GM12878 (cell line): Measurements from ENCODE around the gene FBXL3. TPM values are rescaled to one million over a fixed set of nuclear protein-coding genes. Genes with fewer than 3 reads are reported as not detected.

Experiments used
- ATAC-seq: fragments of 200-7000 bp; cut with Tn5 transposase; 3 replicates; pipeline ENCODE4 v1.9.1; 2020; ENCODE audit warnings: mild to moderate bottlenecking, moderate library complexity
- BruUV-seq: library from RNA; stranded (reverse); fragments of 400-500 nt; replicated peaks from 2 replicates; lab custom pipeline; 2021; lab: Mats Ljungman, UMichigan
- CTCF ChIA-PET: fragments of 300-600 bp; sonication (Branson Sonifier 250); formaldehyde crosslinking; extraction: SDS; loops from one replicate; lab custom pipeline; 2021; ENCODE audit warnings: inconsistent platforms; lab: Yijun Ruan, JAX
- POLR2A ChIA-PET: fragments of 350-600 bp; formaldehyde crosslinking; extraction: SDS; loops from one replicate; lab custom pipeline; 2021; ENCODE audit warnings: inconsistent platforms; lab: Charles Lee
- RAD21 ChIA-PET: fragments of 300-600 bp; sonication (Branson Sonifier 250); formaldehyde crosslinking; loops from one replicate; lab custom pipeline; 2023; ENCODE audit warnings: antibody characterized with exemption; ENCODE audit not compliant: unreplicated experiment; lab: Charles Lee
- SMC1A ChIA-PET: fragments of 300-600 bp; sonication (Branson Sonifier 250); formaldehyde crosslinking; loops from one replicate; lab custom pipeline; 2023; ENCODE audit not compliant: unreplicated experiment, uncharacterized antibody; lab: Charles Lee
- DNase-seq: peaks from one replicate; pipeline ENCODE4 v3.0.0-alpha.2; 2011; ENCODE audit warnings: low read depth, low spot score
- FAIRE-seq: peaks from 3 replicates; lab custom pipeline; 2011; peaks lifted over from hg19 to GRCh38; lab: Jason Lieb, UNC
- H2AFZ ChIP-seq: 2 replicates; pipeline ENCODE4 v1.6.0; 2011; ENCODE audit warnings: low read depth, low read length, control low read depth; ENCODE audit not compliant: control insufficient read depth
- H3K27ac ChIP-seq: 2 replicates; pipeline ENCODE4 v1.5.1; 2011; ENCODE audit warnings: control low read depth; ENCODE audit not compliant: control insufficient read depth, insufficient read depth
- H3K27me3 ChIP-seq, 2 experiments: replicated peaks in 1 of 2; 2 replicates each; pipeline versions ENCODE4 v1.6.0 to v1.6.1; 2011; ENCODE audit warnings: low read length in 1 of 2; ENCODE audit not compliant: control insufficient read depth in 2 of 2, insufficient read depth in 2 of 2
- H3K36me3 ChIP-seq, 2 experiments: 2 replicates each; pipeline ENCODE4 v1.5.1; 2011; ENCODE audit warnings: low read length in 1 of 2; ENCODE audit not compliant: control insufficient read depth in 2 of 2, insufficient read depth in 2 of 2
- H3K4me1 ChIP-seq: 2 replicates; pipeline ENCODE4 v1.6.1; 2011; ENCODE audit warnings: mild to moderate bottlenecking, low read length, moderate library complexity, mixed read lengths; ENCODE audit not compliant: control insufficient read depth, insufficient read depth
- H3K4me2 ChIP-seq: 2 replicates; pipeline ENCODE4 v1.6.0; 2011; ENCODE audit warnings: control low read depth; ENCODE audit not compliant: control insufficient read depth, insufficient read depth
- H3K4me3 ChIP-seq: fragments of 200-600 bp; sonication (generic); 2 replicates; pipeline ENCODE4 v1.5.1; 2016
- H3K79me2 ChIP-seq: 2 replicates; pipeline ENCODE4 v1.6.0; 2011; ENCODE audit warnings: low read length; ENCODE audit not compliant: control insufficient read depth, insufficient read depth
- H3K9ac ChIP-seq: 2 replicates; pipeline ENCODE4 v1.8.0; 2011; ENCODE audit warnings: low read length, control low read depth, mixed read lengths; ENCODE audit not compliant: control insufficient read depth, insufficient read depth
- H3K9me3 ChIP-seq: replicated peaks from 3 replicates; pipeline ENCODE4 v1.5.1; 2011; ENCODE audit warnings: mild to moderate bottlenecking, low read length; ENCODE audit not compliant: control insufficient read depth, insufficient read depth
- H4K20me1 ChIP-seq: 2 replicates; pipeline ENCODE4 v1.6.0; 2011; ENCODE audit not compliant: control insufficient read depth, insufficient read depth
- CHD1 ChIP-seq: IDR thresholded peaks from 2 replicates; pipeline ENCODE4 v1.6.1; 2012; ENCODE audit warnings: low read depth, low read length, improper control_type of control experiment
- CREB1 ChIP-seq: IDR thresholded peaks from 2 replicates; pipeline ENCODE4 v1.6.1; 2012; ENCODE audit warnings: low read depth, mild to moderate bottlenecking, inconsistent platforms
- FOXK2 ChIP-seq: fragments of 450-650 bp; IDR thresholded peaks from 2 replicates; pipeline ENCODE4 v1.6.1; 2017; ENCODE audit warnings: mild to moderate bottlenecking, moderate library complexity
- GATAD2B ChIP-seq: fragments of 450-650 bp; conservative IDR thresholded peaks from 2 replicates; pipeline ENCODE4 v1.6.1; 2017; ENCODE audit warnings: low read depth, mild to moderate bottlenecking, moderate library complexity
- JUND ChIP-seq: IDR thresholded peaks from 2 replicates; pipeline ENCODE4 v1.6.1; 2012; ENCODE audit warnings: low read depth, mild to moderate bottlenecking, low read length, improper control_type of control experiment, moderate library complexity
- KDM1A ChIP-seq: fragments of 200-600 bp; sonication (generic); IDR thresholded peaks from 2 replicates; pipeline ENCODE4 v1.6.1; 2016; ENCODE audit warnings: borderline replicate concordance
- MEF2A ChIP-seq: IDR thresholded peaks from 2 replicates; pipeline ENCODE4 v1.6.1; 2011; ENCODE audit warnings: low read depth, mild to moderate bottlenecking, low read length, moderate library complexity; ENCODE audit not compliant: insufficient read depth
- PML ChIP-seq: IDR thresholded peaks from 2 replicates; pipeline ENCODE4 v1.6.1; 2012; ENCODE audit warnings: low read length, inconsistent platforms
- RFX5 ChIP-seq: IDR thresholded peaks from 2 replicates; pipeline ENCODE4 v1.6.1; 2011; ENCODE audit warnings: low read depth, low read length, improper control_type of control experiment
- SIN3A ChIP-seq: IDR thresholded peaks from 2 replicates; pipeline ENCODE4 v1.6.1; 2012; ENCODE audit warnings: low read depth, low read length, improper control_type of control experiment
- SMC3 ChIP-seq: IDR thresholded peaks from 2 replicates; pipeline ENCODE4 v1.6.1; 2011; ENCODE audit warnings: low read length, improper control_type of control experiment, borderline replicate concordance
- WGBS: methylation state at CpG from one replicate; pipeline ENCODE4 v1.1.6; 2016; ENCODE audit warnings: low lambda C conversion rate; ENCODE audit not compliant: insufficient replicate concordance, insufficient coverage; ENCODE audit errors: missing lambda C conversion rate; 5-methylcytosine and 5-hydroxymethylcytosine counted together
- in situ Hi-C: fragments of 300-500 bp; cut with MboI; formaldehyde crosslinking; loops from 9 replicates; pipeline ENCODE4 v1.14.3; 2018; ENCODE audit warnings: mixed read lengths
- intact Hi-C: fragments of 100-400 bp; cut with micrococcal nuclease; formaldehyde crosslinking; loops from one replicate; pipeline ENCODE4 v1.14.2; 2022; ENCODE audit not compliant: unreplicated experiment
- polyA plus RNA-seq, 11 experiments: library from polyadenylated mRNA; depleted of rRNA in 4 of 11; unstranded in 6 of 11; stranded (reverse) in 5 of 11; fragments of >200 nt; fragmentation: Nextera tagmentation in 4 of 11; fragmentation: Illumina TruSeq in 1 of 11; extraction: Ambion mirVana in 4 of 11; extraction: Trizol in 1 of 11; gene quantifications; 1 replicate in 1 of 11; 2 replicates in 10 of 11; pipeline versions ENCODE4 v1.2.1 to v1.2.3, GENCODE V29; 2011 to 2016; ENCODE audit warnings: inconsistent platforms in 2 of 11, missing spikeins in 2 of 11, low read depth in 1 of 11
- total RNA-seq, 4 experiments: library from RNA; depleted of rRNA in 3 of 4; stranded (reverse); fragments of >200 nt in 3 of 4; fragmentation: Illumina TruSeq in 1 of 4; extraction: Trizol in 1 of 4; gene quantifications; 2 replicates each; pipeline versions ENCODE4 v1.2.1 to v1.2.3, GENCODE V29; 2013 to 2021
- TF ChIP-seq, protein P1 (sequence below): IDR thresholded peaks from 2 replicates; pipeline ENCODE4 v1.6.1; 2011; ENCODE audit warnings: borderline replicate concordance, low read depth, mild to moderate bottlenecking, moderate library complexity, mixed read lengths, low read length; ENCODE audit not compliant: insufficient read depth; ENCODE audit errors: extremely low read length

Gene FBXL3
- total and polyA plus RNA-seq, 10 of the 15 experiments (the other 5 are each of a cell fraction or from before 2014, with no cell fraction given), result 9.0 to 26.4 (median 19.7) TPM

DNA sequence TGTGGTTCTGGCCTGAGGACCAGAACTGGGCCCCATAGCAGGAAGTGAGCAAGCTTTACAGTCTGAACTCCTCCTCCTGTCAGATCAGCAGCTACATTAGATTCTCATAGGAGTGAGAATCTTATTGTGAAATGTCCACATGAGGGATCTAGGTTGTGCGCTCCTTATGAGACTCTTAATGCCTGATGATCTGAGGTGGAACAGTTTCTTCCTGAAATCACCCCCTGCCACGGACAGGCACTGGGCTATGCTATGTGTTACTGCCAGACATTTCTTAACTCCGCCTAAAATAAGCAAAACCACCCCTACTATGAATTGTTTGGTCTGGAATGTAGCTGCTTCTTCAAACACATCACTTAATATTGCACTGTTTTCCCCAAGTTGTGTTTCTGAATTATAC lies 4.6 kb downstream of the FBXL3 start:
- H3K9ac ChIP-seq, result no peak overlapping the region
- no peak for TF ChIP-seq PML
- no peak for TF ChIP-seq SIN3A
- TF ChIP-seq SMC3, result no peak
- TF ChIP-seq, all 136 proteins: peak for 0
- ChIA-PET SMC1A (interaction anchor here (1.0 to 1.1 kb wide), 2 partner anchors 29 kb away, joined by 3 to 5 read pairs; no protein-coding TSS in a partner anchor), CTCF (no interaction called here), RAD21 (interaction anchor here (1.1 kb wide), 1 partner anchor 457 kb away, joined by 3 read pairs; no protein-coding TSS in a partner anchor), POLR2A (no interaction called here)
- intact Hi-C loops (loop anchor here (10.0 kb wide), 1 partner anchor 672 kb away; the partner anchor contains the start of gene SLAIN1), in situ Hi-C loops (loop anchor here (25.0 kb wide), 1 partner anchor 1615 kb away; no protein-coding TSS in a partner anchor)
- Histone ChIP-seq H2AFZ (no peak overlapping the region), H3K4me3 (no peak overlapping the region), H3K36me3 (peaks cover 0 to 5% of the 10 kb centered on the region in 2 experiments; a peak in 2 of 4 replicates), H3K27ac (no peak overlapping the region), H3K9me3 (no peaks in the 10 kb centered on the region; the same call in 2 of the 3 replicates), H3K79me2 (peaks cover 73% of the 10 kb centered on the region), H3K4me2 (no peak overlapping the region; the same call in 1 of the 2 replicates), H4K20me1 (no peaks in the 10 kb centered on the region), H3K4me1 (peaks cover 3% of the 10 kb centered on the region; the same call in 1 of the 2 replicates), H3K27me3 (no peaks in the 10 kb centered on the region)
- BruUV-seq, result no TSS peak
- DNase-seq (no peak), ATAC-seq (no peak), FAIRE-seq (no peak)
- WGBS, result 67% methylated on average over 3 of the region's 3 CpGs

DNA sequence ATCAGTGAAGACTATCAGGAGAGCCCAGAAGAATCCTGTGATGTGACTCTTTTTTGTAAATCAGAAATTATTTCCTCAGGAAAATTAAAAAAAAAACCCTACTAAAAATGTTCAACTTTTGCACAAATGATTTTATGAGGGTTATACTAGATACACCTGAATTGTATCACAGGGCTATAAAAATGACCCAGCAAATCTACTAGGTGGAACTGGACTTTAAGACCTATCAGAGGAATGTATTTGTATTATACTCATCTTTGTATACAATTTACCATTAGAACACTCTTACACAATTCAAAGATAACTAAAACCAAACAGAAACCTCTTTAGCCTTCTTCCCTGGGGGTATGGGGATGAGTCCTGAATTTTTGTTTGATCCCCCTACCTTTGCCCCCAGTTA lies 7.2 kb downstream of the FBXL3 start:
- no peak for DNase-seq
- RAD21 ChIA-PET, result interaction anchor here (1.7 kb wide), 1 partner anchor 459 kb away, joined by 4 read pairs; no protein-coding TSS in a partner anchor
- ATAC-seq, result no peak; the same call in 2 of the 3 replicates
- no TSS peak for BruUV-seq
- Histone ChIP-seq H3K36me3 (peaks cover 0 to 23% of the 10 kb centered on the region in 2 experiments; a peak in 2 of 4 replicates), H3K4me2 (0 out of 2 replicates have a peak overlapping the region, but pooled peaks have one; percentile 22), H3K4me1 (peaks cover 3% of the 10 kb centered on the region; the same call in 1 of the 2 replicates), H3K9me3 (no peaks in the 10 kb centered on the region; the same call in 2 of the 3 replicates), H3K27ac (no peak overlapping the region), H2AFZ (no peak overlapping the region), H3K79me2 (peaks cover 56% of the 10 kb centered on the region), H4K20me1 (no peaks in the 10 kb centered on the region), H3K4me3 (no peak overlapping the region), H3K27me3 (no peaks in the 10 kb centered on the region), H3K9ac (no peak overlapping the region)
- in situ Hi-C loops (loop anchor here (25.0 kb wide), 1 partner anchor 1618 kb away; no protein-coding TSS in a partner anchor), intact Hi-C loops (loop anchor here (10.0 kb wide), 1 partner anchor 675 kb away; the partner anchor contains the start of gene SLAIN1)
- POLR2A ChIA-PET, result no interaction called here
- no peak for FAIRE-seq
- SMC1A ChIA-PET, result interaction anchor here (0.9 kb wide), 1 partner anchor 13 kb away, joined by 3 read pairs; no protein-coding TSS in a partner anchor
- CTCF ChIA-PET, result interaction anchor here (0.6 to 0.9 kb wide), 2 partner anchors 11 to 21 kb away, joined by 3 read pairs; no protein-coding TSS in a partner anchor
- TF ChIP-seq KDM1A (no peak), CREB1 (no peak), MEF2A (no peak), FOXK2 (no peak), GATAD2B (no peak), CHD1 (no peak), RFX5 (no peak), JUND (no peak)
- TF ChIP-seq, protein P1, sequence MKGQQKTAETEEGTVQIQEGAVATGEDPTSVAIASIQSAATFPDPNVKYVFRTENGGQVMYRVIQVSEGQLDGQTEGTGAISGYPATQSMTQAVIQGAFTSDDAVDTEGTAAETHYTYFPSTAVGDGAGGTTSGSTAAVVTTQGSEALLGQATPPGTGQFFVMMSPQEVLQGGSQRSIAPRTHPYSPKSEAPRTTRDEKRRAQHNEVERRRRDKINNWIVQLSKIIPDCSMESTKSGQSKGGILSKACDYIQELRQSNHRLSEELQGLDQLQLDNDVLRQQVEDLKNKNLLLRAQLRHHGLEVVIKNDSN, result no peak
